Central memory CD8-positive, alpha-beta T cell (primary cell): Measurements from ENCODE around the gene LBH.

ENCODE experiments used
- ATAC-seq: fragments of 150-1000 bp; cut with Tn5 transposase; replicated peaks from 2 replicates; pipeline ENCODE4 v1.10.0; 2022; ENCODE audit warnings: mild to moderate bottlenecking, moderate FRiP score, moderate number of reproducible peaks; ENCODE audit not compliant: poor library complexity, severe bottlenecking; ENCODE audit errors: extremely low read depth
- DNase-seq, 2 donors: peaks; one replicate each; pipeline ENCODE4 v3.0.0; 2021; ENCODE audit warnings: low spot score in 2 of 2
- H3K27ac Mint-ChIP-seq: one replicate; pipeline ENCODE4 v1.8.0; 2022; ENCODE audit warnings: low read depth, mild to moderate bottlenecking, moderate library complexity, mixed read lengths
- H3K27me3 Mint-ChIP-seq: one replicate; pipeline ENCODE4 v1.8.0; 2022; ENCODE audit warnings: mixed read lengths
- H3K36me3 Mint-ChIP-seq: one replicate; pipeline ENCODE4 v1.8.0; 2022; ENCODE audit warnings: mild to moderate bottlenecking, moderate library complexity, mixed read lengths; ENCODE audit not compliant: insufficient read depth
- H3K4me1 Mint-ChIP-seq: one replicate; pipeline ENCODE4 v1.8.0; 2022; ENCODE audit warnings: mixed read lengths
- H3K4me3 Mint-ChIP-seq: one replicate; pipeline ENCODE4 v1.8.0; 2022; ENCODE audit warnings: mild to moderate bottlenecking, moderate library complexity, mixed read lengths
- H3K9me3 Mint-ChIP-seq: one replicate; pipeline ENCODE4 v1.8.0; 2022; ENCODE audit warnings: mixed read lengths

Gene LBH

GRCh38 chr2:30300456-30301221, 69.3 kb downstream of the LBH start:
- H3K9me3 Mint-ChIP-seq, result peaks cover 6% of the 10 kb centered on the region
- no peaks in the 10 kb centered on the region for H3K4me1 Mint-ChIP-seq
- ATAC-seq (no peak), DNase-seq (no peak)
- H3K36me3 Mint-ChIP-seq, result peaks cover 2% of the 10 kb centered on the region
- no peak overlapping the region for H3K4me3 Mint-ChIP-seq
- no peak overlapping the region for H3K27ac Mint-ChIP-seq
- no peaks in the 10 kb centered on the region for H3K27me3 Mint-ChIP-seq

GRCh38 chr2:30301551-30301950, 70.2 kb downstream of the LBH start:
- peaks cover 2% of the 10 kb centered on the region for H3K36me3 Mint-ChIP-seq
- no peaks in the 10 kb centered on the region for H3K4me1 Mint-ChIP-seq
- H3K4me3 Mint-ChIP-seq, result no peak overlapping the region
- peaks cover 6% of the 10 kb centered on the region for H3K9me3 Mint-ChIP-seq
- ATAC-seq (no peak), DNase-seq (no peak)
- no peak overlapping the region for H3K27ac Mint-ChIP-seq
- H3K27me3 Mint-ChIP-seq, result no peaks in the 10 kb centered on the region

GRCh38 chr2:30302566-30302965, 71.2 kb downstream of the LBH start:
- H3K4me1 Mint-ChIP-seq, result no peaks in the 10 kb centered on the region
- H3K27ac Mint-ChIP-seq, result no peak overlapping the region
- ATAC-seq (no peak), DNase-seq (no peak)
- peaks cover 2% of the 10 kb centered on the region for H3K36me3 Mint-ChIP-seq
- no peaks in the 10 kb centered on the region for H3K27me3 Mint-ChIP-seq
- no peak overlapping the region for H3K4me3 Mint-ChIP-seq
- H3K9me3 Mint-ChIP-seq, result no peaks in the 10 kb centered on the region

- H3K9me3 Mint-ChIP-seq, result no peaks in the 10 kb centered on the region
- no peak overlapping the region for H3K4me3 Mint-ChIP-seq
- DNase-seq (no peak), ATAC-seq (no peak)
- no peaks in the 10 kb centered on the region for H3K27me3 Mint-ChIP-seq
- H3K27ac Mint-ChIP-seq, result no peak overlapping the region
- peaks cover 2% of the 10 kb centered on the region for H3K36me3 Mint-ChIP-seq
- H3K4me1 Mint-ChIP-seq, result no peaks in the 10 kb centered on the region
These were observed 71.8 kb downstream of the LBH start for GRCh38 chr2:30303095-30303494.

- Mint-ChIP-seq H3K36me3 (peaks cover 2% of the 10 kb centered on the region), H3K4me3 (no peak overlapping the region), H3K9me3 (no peaks in the 10 kb centered on the region), H3K4me1 (no peaks in the 10 kb centered on the region), H3K27ac (peak overlapping the region; percentile 50), H3K27me3 (no peaks in the 10 kb centered on the region)
- no peak for ATAC-seq
- DNase-seq, result no peak
These were observed 73.9 kb downstream of the LBH start for GRCh38 chr2:30305235-30305634.

- ATAC-seq, result no peak
- Mint-ChIP-seq H3K9me3 (no peaks in the 10 kb centered on the region), H3K4me1 (peaks cover 6% of the 10 kb centered on the region), H3K27ac (no peak overlapping the region), H3K4me3 (no peak overlapping the region), H3K27me3 (no peaks in the 10 kb centered on the region), H3K36me3 (peaks cover 2% of the 10 kb centered on the region)
- DNase-seq, result no peak
These were observed 75.2 kb downstream of the LBH start for GRCh38 chr2:30306522-30306921.

DNA sequence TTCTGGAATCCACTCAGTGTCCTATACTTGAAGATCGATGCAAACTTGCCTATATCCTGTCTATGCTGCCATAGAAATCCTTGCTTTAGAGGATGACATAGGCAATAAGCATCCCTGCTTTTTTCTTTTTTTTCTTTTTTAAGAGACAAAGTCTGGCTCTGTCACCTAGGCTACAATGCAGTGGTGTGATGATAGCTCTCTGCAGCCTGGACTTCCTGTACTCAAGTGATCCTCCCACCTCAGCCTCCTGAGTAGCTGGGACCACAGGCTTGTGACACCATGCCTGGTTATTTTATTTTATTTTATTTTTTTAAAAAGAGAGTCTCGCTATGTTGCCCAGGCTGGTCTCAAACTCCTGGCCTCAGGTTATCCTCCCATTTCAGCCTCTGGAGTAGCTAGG, 76.9 kb downstream of the LBH start:
- Mint-ChIP-seq H3K9me3 (no peaks in the 10 kb centered on the region), H3K27me3 (no peaks in the 10 kb centered on the region), H3K36me3 (peaks cover 2% of the 10 kb centered on the region), H3K4me1 (peaks cover 6% of the 10 kb centered on the region), H3K4me3 (no peak overlapping the region), H3K27ac (no peak overlapping the region)
- ATAC-seq (no peak), DNase-seq (no peak)
